HG03135 (cell line): Measurements from ENCODE around the gene ZNF587.
A peak's percentile ranks its signal among the peaks of the same experiment; 100 is the strongest.
"Not testable (repeated sequence)": the region's sequence is repeated elsewhere in the genome, so short reads cannot be mapped to it uniquely, and the experiment has no call there.

Experiments used
- ATAC-seq: cut with Tn5 transposase; IDR thresholded peaks from one replicate; pipeline ENCODE4 v1.9.1; 2021; ENCODE audit warnings: mild to moderate bottlenecking, moderate library complexity; ENCODE audit not compliant: unreplicated experiment

Gene ZNF587

DNA sequence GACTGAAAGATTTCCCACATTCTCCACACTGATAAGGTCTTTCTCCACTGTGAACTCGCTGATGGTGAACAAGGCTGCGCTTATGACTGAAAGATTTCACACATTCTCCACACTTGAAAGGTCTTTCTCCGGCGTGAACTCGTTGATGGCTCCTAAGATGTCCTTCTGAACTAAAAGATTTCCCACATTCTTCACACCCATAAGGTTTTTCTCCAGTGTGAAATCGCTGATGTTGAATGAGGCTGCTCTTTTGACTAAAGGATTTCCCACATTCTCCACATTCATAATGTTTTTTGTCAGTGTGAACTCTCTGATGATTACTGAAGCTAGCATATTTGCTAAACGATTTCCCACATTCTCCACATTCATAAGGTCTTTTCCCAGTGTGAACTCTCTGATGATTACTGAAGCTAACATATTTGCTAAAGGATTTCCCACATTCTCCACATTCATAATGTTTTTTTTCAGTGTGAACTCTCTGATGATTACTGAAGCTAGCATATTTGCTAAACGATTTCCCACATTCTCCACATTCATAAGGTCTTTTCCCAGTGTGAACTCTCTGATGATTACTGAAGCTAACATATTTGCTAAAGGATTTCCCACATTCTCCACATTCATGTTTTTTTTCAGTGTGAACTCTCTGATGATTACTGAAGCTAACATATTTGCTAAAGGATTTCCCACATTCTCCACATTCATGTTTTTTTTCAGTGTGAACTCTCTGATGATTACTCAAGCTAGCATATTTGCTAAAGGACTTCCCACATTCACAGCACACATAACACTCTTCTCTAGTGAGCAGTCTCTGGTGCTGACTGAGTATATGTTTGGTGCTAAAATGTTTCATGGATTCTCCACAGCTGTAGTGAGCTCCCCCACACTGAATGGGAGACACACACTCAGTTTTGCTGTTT lies 24.5 kb downstream of the ZNF587 start:
- not testable (repeated sequence) for ATAC-seq

DNA sequence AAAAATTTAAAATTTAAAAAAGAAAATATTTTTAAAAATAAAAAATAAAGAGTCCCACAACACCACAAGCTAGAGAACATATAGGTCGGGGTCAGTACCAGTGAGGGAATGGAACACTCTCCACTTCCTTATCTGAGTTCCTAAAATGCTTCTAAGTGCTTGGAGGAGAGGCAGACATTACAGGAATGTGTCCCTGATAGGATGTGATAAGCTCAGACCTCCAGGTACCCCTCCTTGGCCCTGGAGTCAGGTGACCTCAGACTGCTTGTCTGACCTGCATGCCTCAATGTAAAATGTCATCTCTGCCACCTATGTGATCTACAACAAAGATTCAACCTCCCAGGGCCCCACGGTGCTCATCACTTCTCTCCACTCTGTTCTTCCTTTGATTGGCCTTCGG lies 36.4 kb downstream of the ZNF587 start:
- no peak for ATAC-seq

GRCh38 chr19:57887195-57887941 lies 37.7 kb downstream of the ZNF587 start:
- ATAC-seq, result no peak

- ATAC-seq, result peak; percentile 6
Observed at GRCh38 chr19:57888107-57888559, 38.5 kb downstream of the ZNF587 start.

DNA sequence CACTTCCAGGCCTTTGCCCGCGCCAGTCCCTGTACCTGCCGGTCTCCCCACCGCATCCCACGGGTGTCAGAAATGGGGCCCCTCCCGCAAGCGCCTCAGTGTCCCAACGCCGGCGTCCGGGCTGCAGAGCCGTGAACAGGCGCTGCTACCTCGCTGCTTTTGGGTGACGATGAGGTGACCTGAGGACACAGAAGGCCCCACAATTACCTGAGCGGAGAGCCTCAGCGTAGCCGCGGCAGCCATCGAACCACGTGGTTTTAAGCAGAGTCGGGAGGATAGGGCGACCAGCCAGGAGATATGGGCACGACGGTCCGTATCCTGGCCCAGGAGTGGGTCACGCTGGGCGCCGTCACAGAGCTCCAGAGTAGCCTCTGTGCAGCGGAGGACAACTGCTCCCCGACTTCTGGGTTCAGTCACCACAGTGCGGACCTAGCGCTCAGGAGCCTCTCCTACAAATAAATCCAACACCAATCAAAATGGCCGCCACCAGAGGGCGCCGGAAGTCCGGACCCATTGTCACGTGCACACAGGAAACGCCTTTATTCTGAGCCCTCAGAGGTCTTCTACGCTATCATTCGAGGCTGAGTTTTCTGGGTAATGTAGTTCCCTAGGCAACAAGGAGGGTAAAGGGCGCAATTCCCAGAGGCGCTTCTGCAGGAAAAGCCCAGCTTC lies 39.0 kb downstream of the ZNF587 start, which contains the start of gene ZNF814:
Gene ZNF814 (minus strand): TSS at position 478 of the 672 bp plus-strand sequence. CDS start 235 bp downstream, at position 243.
- ATAC-seq, result peak; percentile 79

DNA sequence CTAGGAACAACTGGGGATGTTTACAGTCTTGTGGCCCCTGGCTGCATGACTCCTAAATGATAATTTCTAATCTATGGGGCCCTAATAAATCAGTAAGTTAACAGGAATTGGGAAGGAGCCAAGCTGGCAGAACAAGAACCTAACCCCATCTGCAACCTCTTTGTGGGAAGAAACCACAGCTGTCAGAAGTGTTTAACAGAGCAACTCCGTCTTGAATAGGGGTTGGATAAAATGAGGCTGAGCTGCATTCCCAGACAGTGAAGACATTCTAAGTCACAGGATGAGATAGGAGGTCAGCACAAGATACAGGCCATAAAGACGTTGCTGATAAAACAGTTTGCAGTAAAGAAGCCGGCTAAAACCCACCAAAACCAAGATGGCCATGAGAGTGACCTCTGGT lies 41.0 kb downstream of the ZNF587 start:
- ATAC-seq, result not testable (repeated sequence)

DNA sequence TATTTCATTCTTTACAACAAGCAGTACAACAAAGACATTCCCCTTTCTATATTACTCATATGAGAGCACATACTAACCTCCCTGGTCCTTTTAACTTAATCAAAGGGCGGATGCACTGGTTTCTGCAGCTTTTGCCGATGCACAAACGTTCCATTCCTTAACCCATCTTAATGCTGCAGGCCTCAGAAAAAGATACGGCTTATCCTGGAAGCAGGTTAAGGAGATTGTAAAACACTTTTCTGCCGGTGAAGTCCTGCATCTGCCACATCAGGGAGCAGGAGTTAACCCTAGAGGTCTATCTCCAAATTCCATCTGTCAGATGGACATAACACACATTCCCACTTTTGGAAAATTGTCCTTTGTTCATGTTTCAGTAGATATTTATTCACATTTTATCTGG lies 50.7 kb downstream of the ZNF587 start:
- ATAC-seq, result no peak

- ATAC-seq, result no peak
Observed at GRCh38 chr19:57903618-57904184, 54.0 kb downstream of the ZNF587 start.

DNA sequence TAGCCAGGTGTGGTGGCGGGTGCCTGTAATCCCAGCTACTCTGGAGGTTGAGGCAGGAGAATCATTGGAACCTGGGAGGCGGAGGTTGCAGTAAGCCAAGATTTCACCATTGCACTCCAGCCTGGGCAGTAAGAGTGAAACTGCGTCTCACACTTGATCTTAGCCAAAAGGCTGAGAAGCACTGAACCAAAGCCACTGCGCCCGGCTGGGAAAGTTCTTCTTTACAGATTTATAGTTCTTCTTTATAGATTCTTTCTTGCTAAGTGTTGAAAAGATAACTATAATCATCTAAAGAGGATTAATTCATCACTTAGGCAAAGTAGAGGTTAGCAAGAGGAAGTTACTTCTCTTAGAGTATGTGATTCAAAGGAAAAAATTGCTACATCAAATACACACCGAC lies 55.6 kb downstream of the ZNF587 start:
- ATAC-seq, result no peak

DNA sequence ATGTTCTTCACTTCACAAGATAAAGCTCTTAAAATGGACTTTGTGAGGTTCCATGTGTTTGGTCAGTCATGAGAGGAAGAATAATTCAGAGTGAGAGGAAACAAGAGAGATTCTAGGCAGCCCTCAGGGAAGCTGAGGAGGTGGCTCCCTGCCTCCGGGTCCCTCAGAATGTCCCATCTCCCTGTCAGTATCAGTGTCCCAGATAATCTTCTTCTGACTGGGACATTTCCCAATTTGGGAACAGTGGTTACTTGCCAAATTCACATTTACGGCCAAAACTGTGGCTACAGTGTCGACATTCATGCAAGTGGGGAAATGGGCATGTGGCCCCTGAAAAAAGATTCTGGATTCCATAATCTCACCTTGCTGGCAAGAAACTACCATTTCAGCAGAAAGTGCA lies 57.7 kb downstream of the ZNF587 start:
- no peak for ATAC-seq

DNA sequence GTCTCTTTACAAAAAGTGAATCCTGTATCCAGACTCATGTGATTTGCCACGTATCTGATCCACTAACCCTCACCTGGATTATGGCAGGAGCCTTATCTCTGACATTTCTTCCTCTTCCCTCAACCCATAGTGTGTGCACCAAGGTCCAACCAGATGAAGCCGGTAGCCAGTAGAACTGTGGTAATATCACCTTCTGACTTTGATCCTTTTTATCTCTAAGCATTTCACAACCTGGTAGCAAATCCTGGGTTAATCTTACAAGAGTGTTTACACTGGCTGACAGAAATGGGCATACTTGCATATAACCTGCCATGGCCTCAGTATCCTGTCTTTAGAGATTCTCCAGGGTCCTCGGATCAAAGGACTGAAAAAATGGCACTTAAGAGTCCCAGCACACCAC lies 64.9 kb downstream of the ZNF587 start:
- ATAC-seq, result no peak
